Measurements from ENCODE around the gene TECRL.

- no peak for TF ChIP-seq POLR2A (IDR thresholded peaks at IDR 0.05)
- no peak for TF ChIP-seq CTCF (IDR thresholded peaks at IDR 0.05)
Measured at GRCh38 chr4:64402684-64403083, 6.6 kb downstream of the TECRL start.

All from esophagus squamous epithelium (tissue), 4 donors.